ENCODE results near the gene C19orf44. TPM values are rescaled to one million over a fixed set of nuclear protein-coding genes. Genes with fewer than 3 reads are reported as not detected.

Gene C19orf44
- polyA plus RNA-seq, 1 donor (not counting 4 experiments of a cell fraction or from before 2014, with no cell fraction given) = 2.7 TPM

- FAIRE-seq (no peak), DNase-seq (ENCODE audit: low read depth, low spot score) (no peak)
- Histone ChIP-seq H3K9ac (ENCODE audit: control insufficient read depth, extremely low read depth, insufficient read depth, low read length) (no peak overlapping the region), H3K27ac (ENCODE audit: control insufficient read depth, insufficient read depth, low read length) (no peak overlapping the region), H3K27me3 (ENCODE audit: control insufficient read depth, extremely low read depth, insufficient read depth, low read length) (no peaks in the 10 kb centered on the region), H3K4me3 (ENCODE audit: control insufficient read depth in 2 of 3, extremely low read depth in 1 of 3, insufficient read depth in 2 of 3, low read depth in 1 of 3, low read length in 3 of 3) (no peak overlapping the region), H4K20me1 (ENCODE audit: control insufficient read depth, extremely low read depth, insufficient read depth, low read length) (peaks cover 18% of the 10 kb centered on the region), H3K36me3 (ENCODE audit: control insufficient read depth in 2 of 2, extremely low read depth in 1 of 2, insufficient read depth in 2 of 2, low read length in 2 of 2) (peaks cover 2 to 6% of the 10 kb centered on the region in 2 experiments), H2AFZ (ENCODE audit: control insufficient read depth, low read length) (no peak overlapping the region), H3K79me2 (ENCODE audit: control insufficient read depth, insufficient read depth, low read length) (peaks cover 81% of the 10 kb centered on the region), H3K9me1 (ENCODE audit: control insufficient read depth, extremely low read depth, insufficient read depth, low read length) (peaks cover 3% of the 10 kb centered on the region), H3K9me3 (ENCODE audit: control insufficient read depth, low read depth, low read length) (no peaks in the 10 kb centered on the region), H3K4me2 (ENCODE audit: control insufficient read depth, extremely low read depth, insufficient read depth, low read depth, low read length) (no peak overlapping the region), H3K4me1 (ENCODE audit: control insufficient read depth, extremely low read depth, insufficient read depth, low read length) (peaks cover 10% of the 10 kb centered on the region)
- TF ChIP-seq CTCF (optimal IDR thresholded peaks at IDR 0.05 in 1 of 3, IDR thresholded peaks at IDR 0.05 in 1 of 3, conservative IDR thresholded peaks at IDR 0.05 in 1 of 3; ENCODE audit: extremely low read depth in 1 of 3, insufficient read depth in 2 of 3, low read length in 3 of 3) = no peak
- no peak for TF ChIP-seq EZH2 (IDR thresholded peaks at IDR 0.05; ENCODE audit: low read length)
- dilution Hi-C loops (cut with MboI; ENCODE audit: extremely low pct_ligation_motif_present, low sequenced_read_pairs) = no loop called here
Observed at GRCh38 chr19:16449330-16449961, 46.7 kb upstream of the C19orf44 start.

DNA sequence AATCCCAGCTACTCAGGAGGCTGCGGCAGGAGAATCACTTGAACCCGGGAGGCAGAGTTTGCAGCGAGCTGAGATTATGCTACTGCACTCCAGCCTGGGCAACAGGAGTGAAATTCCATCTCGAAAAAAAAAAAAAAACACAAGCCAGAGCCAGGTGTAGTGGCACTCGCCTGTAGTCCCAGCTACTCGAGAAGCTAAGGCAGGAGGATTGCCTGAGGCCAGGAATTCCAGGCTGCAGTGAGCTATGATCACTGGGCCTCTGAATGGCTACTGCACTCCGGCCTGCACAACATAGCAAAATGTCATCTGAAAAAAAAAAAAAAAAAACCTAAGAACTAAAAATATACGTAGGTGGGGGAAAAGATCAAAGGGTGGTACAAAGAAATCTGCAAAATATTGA, 43.9 kb upstream of the C19orf44 start:
- no peak overlapping the region for H3K4me2 ChIP-seq (ENCODE audit: control insufficient read depth, extremely low read depth, insufficient read depth, low read depth, low read length)
- H3K27ac ChIP-seq (ENCODE audit: control insufficient read depth, insufficient read depth, low read length) = no peak overlapping the region
- peaks cover 15% of the 10 kb centered on the region for H3K4me1 ChIP-seq (ENCODE audit: control insufficient read depth, extremely low read depth, insufficient read depth, low read length)
- peaks cover 10% of the 10 kb centered on the region for H4K20me1 ChIP-seq (ENCODE audit: control insufficient read depth, extremely low read depth, insufficient read depth, low read length)
- dilution Hi-C loops (cut with MboI; ENCODE audit: extremely low pct_ligation_motif_present, low sequenced_read_pairs) = no loop called here
- TF ChIP-seq CTCF (optimal IDR thresholded peaks at IDR 0.05 in 1 of 3, IDR thresholded peaks at IDR 0.05 in 1 of 3, conservative IDR thresholded peaks at IDR 0.05 in 1 of 3; ENCODE audit: extremely low read depth in 1 of 3, insufficient read depth in 2 of 3, low read length in 3 of 3) (no peak), EZH2 (IDR thresholded peaks at IDR 0.05; ENCODE audit: low read length) (no peak)
- FAIRE-seq = no peak
- peaks cover 9% of the 10 kb centered on the region for H3K9me1 ChIP-seq (ENCODE audit: control insufficient read depth, extremely low read depth, insufficient read depth, low read length)
- no peaks in the 10 kb centered on the region for H3K9me3 ChIP-seq (ENCODE audit: control insufficient read depth, low read depth, low read length)
- H3K79me2 ChIP-seq (ENCODE audit: control insufficient read depth, insufficient read depth, low read length) = peaks cover 77% of the 10 kb centered on the region
- no peak overlapping the region for H3K4me3 ChIP-seq (ENCODE audit: control insufficient read depth in 2 of 3, extremely low read depth in 1 of 3, insufficient read depth in 2 of 3, low read depth in 1 of 3, low read length in 3 of 3)
- no peak for DNase-seq (ENCODE audit: low read depth, low spot score)
- no peaks in the 10 kb centered on the region for H3K27me3 ChIP-seq (ENCODE audit: control insufficient read depth, extremely low read depth, insufficient read depth, low read length)
- no peaks in the 10 kb centered on the region for H3K36me3 ChIP-seq (ENCODE audit: control insufficient read depth in 2 of 2, extremely low read depth in 1 of 2, insufficient read depth in 2 of 2, low read length in 2 of 2)
- no peak overlapping the region for H3K9ac ChIP-seq (ENCODE audit: control insufficient read depth, extremely low read depth, insufficient read depth, low read length)
- H2AFZ ChIP-seq (ENCODE audit: control insufficient read depth, low read length) = no peak overlapping the region
